Kidney (tissue), 14 donors: Measurements from ENCODE around the gene DYNC1LI2. TPM values are rescaled to one million over a fixed set of nuclear protein-coding genes. Genes with fewer than 3 reads are reported as not detected.

Experiments
- DNase-seq, 5 donors: peaks; one replicate each; pipeline ENCODE4 v3.0.0-alpha.2; 2013 to 2020
- FAIRE-seq: peaks from 2 replicates; lab custom pipeline; 2012; peaks lifted over from hg19 to GRCh38; lab: Jason Lieb, UNC
- H3K27ac ChIP-seq, 2 donors: one replicate each; pipeline ENCODE4 v1.7.0; 2013; ENCODE audit warnings: low read depth in 2 of 2, low read length in 2 of 2, inconsistent platforms in 1 of 2
- H3K27me3 ChIP-seq: one replicate; pipeline ENCODE4 v1.7.1; 2013; ENCODE audit warnings: low read length, inconsistent platforms; ENCODE audit not compliant: control insufficient read depth, insufficient read depth
- H3K36me3 ChIP-seq, 3 donors: one replicate each; pipeline versions ENCODE4 v1.7.0 to v1.7.1; 2013; ENCODE audit warnings: low read length in 3 of 3, control low read depth in 1 of 3, inconsistent platforms in 1 of 3; ENCODE audit not compliant: insufficient read depth in 3 of 3, control insufficient read depth in 2 of 3
- H3K4me1 ChIP-seq, 3 donors: one replicate each; pipeline versions ENCODE4 v1.7.0 to v1.7.1; 2013; ENCODE audit warnings: low read length in 3 of 3, inconsistent platforms in 1 of 3, low read depth in 1 of 3; ENCODE audit not compliant: control insufficient read depth in 2 of 3, insufficient read depth in 2 of 3
- H3K4me3 ChIP-seq, 3 donors: one replicate each; pipeline versions ENCODE4 v1.7.0 to v1.8.1; 2013; ENCODE audit warnings: low read length in 3 of 3, control low read depth in 1 of 3, inconsistent platforms in 1 of 3
- H3K9ac ChIP-seq, 3 donors: one replicate each; pipeline versions ENCODE4 v1.7.0 to v1.7.1; 2013; ENCODE audit warnings: low read length in 3 of 3, control low read depth in 1 of 3, inconsistent platforms in 1 of 3
- H3K9me3 ChIP-seq, 3 donors: one replicate each; pipeline versions ENCODE4 v1.7.0 to v1.7.1; 2013; ENCODE audit warnings: low read length in 3 of 3, control low read depth in 1 of 3, inconsistent platforms in 1 of 3; ENCODE audit not compliant: control insufficient read depth in 2 of 3, insufficient read depth in 1 of 3
- CTCF ChIP-seq: IDR thresholded peaks from 3 replicates; pipeline ENCODE4 v1.5.1; 2012; ENCODE audit warnings: mild to moderate bottlenecking, moderate library complexity, borderline replicate concordance; ENCODE audit not compliant: insufficient read depth; ENCODE audit errors: extremely low read depth
- intact Hi-C: fragments of 100-400 bp; cut with DNase I; formaldehyde crosslinking; loops from one replicate; pipeline ENCODE4 v1.11.1; 2022
- polyA plus RNA-seq: library from polyadenylated mRNA; stranded (reverse); fragments of 350-450 nt; fragmentation: Illumina TruSeq; extraction: RNeasy Lipid Tissue Mini Kit (QIAGEN cat#74804); gene quantifications from one replicate; pipeline ENCODE4 v1.2.3, GENCODE V29; 2014; ENCODE audit warnings: low read depth, low replicate concordance; ENCODE audit not compliant: insufficient read depth
- total RNA-seq: library from RNA; stranded (reverse); fragmentation: NEBNext Ultra II Directional; extraction: Animal tissue kit (Norgen Biotek cat#: 25700); gene quantifications from one replicate; pipeline ENCODE4 v1.2.1, GENCODE V29; 2021
- donor health status: control.
- donor health status: control.
- donor health status: control.
- donor health status: control.
- donor health status: control.
- donor health status: DM: yes; HTN: yes; CAD: no.
- donor health status: Normal renal cell carcinoma (clear cell type).

DYNC1LI2 gene
- total and polyA plus RNA-seq, 2 donors from 2014 or later, result 32.0 to 119 TPM

GRCh38 chr16:66676599-66676998, 74.8 kb downstream of the DYNC1LI2 start:
- H3K27me3 ChIP-seq, result no peaks in the 10 kb centered on the region
- FAIRE-seq, result no peak
- peaks cover 0 to 16% (median 3%) of the 10 kb centered on the region in 3 donors for H3K4me1 ChIP-seq
- DNase-seq, result no peak
- no peak overlapping the region for H3K27ac ChIP-seq
- intact Hi-C loops, result no loop called here
- H3K9me3 ChIP-seq, result no peaks in the 10 kb centered on the region
- no peaks in the 10 kb centered on the region for H3K36me3 ChIP-seq
- TF ChIP-seq CTCF, result no peak
- H3K4me3 ChIP-seq, result no peak overlapping the region
- no peak overlapping the region for H3K9ac ChIP-seq

- H3K4me1 ChIP-seq, result peaks cover 0 to 16% (median 3%) of the 10 kb centered on the region in 3 donors
- no peak for TF ChIP-seq CTCF
- no peak for FAIRE-seq
Measured at GRCh38 chr16:66673691-66674090, 77.7 kb downstream of the DYNC1LI2 start.

More at GRCh38 chr16:66673691-66674090, 77.7 kb downstream of the DYNC1LI2 start:
- H3K27me3 ChIP-seq, result no peaks in the 10 kb centered on the region
- H3K9ac ChIP-seq, result no peak overlapping the region
- DNase-seq, result no peak
- no peak overlapping the region for H3K27ac ChIP-seq
- no peaks in the 10 kb centered on the region for H3K36me3 ChIP-seq
- H3K9me3 ChIP-seq, result no peaks in the 10 kb centered on the region
- H3K4me3 ChIP-seq, result no peak overlapping the region
- intact Hi-C loops, result no loop called here

Other genes with a start within 250 kb of the DYNC1LI2 start
- gene TK2, start 201.5 kb downstream of the DYNC1LI2 start, total RNA-seq, result 44.2 TPM
- gene TK2, start 201.5 kb downstream of the DYNC1LI2 start, polyA plus RNA-seq, result 31.0 TPM
- 42.4 TPM for gene CKLF, start 199.0 kb downstream of the DYNC1LI2 start, total RNA-seq
- 28.7 TPM for gene CKLF, start 199.0 kb downstream of the DYNC1LI2 start, polyA plus RNA-seq
- 4.6 TPM for gene CMTM1, start 185.2 kb downstream of the DYNC1LI2 start, total RNA-seq
- not detected for gene CMTM1, start 185.2 kb downstream of the DYNC1LI2 start, polyA plus RNA-seq
- gene CMTM2, start 172.1 kb downstream of the DYNC1LI2 start, total RNA-seq, result 0.25 TPM
- gene CMTM2, start 172.1 kb downstream of the DYNC1LI2 start, polyA plus RNA-seq, result not detected
- 22.9 TPM for gene CMTM3, start 146.9 kb downstream of the DYNC1LI2 start, total RNA-seq
- gene CMTM3, start 146.9 kb downstream of the DYNC1LI2 start, polyA plus RNA-seq, result 13.8 TPM
- 82.2 TPM for gene CMTM4, start 54.9 kb downstream of the DYNC1LI2 start, total RNA-seq
- 43.2 TPM for gene CMTM4, start 54.9 kb downstream of the DYNC1LI2 start, polyA plus RNA-seq
- gene TERB1, start 50.0 kb upstream of the DYNC1LI2 start, total RNA-seq, result 0.19 TPM
- not detected for gene TERB1, start 50.0 kb upstream of the DYNC1LI2 start, polyA plus RNA-seq
- gene NAE1, start 79.4 kb upstream of the DYNC1LI2 start, total RNA-seq, result 45.6 TPM
- 37.5 TPM for gene NAE1, start 79.4 kb upstream of the DYNC1LI2 start, polyA plus RNA-seq
- not detected for gene CA7, start 92.8 kb upstream of the DYNC1LI2 start, total RNA-seq
- gene CA7, start 92.8 kb upstream of the DYNC1LI2 start, polyA plus RNA-seq, result not detected
- gene PDP2, start 128.9 kb upstream of the DYNC1LI2 start, total RNA-seq, result 9.2 TPM
- 5.1 TPM for gene PDP2, start 128.9 kb upstream of the DYNC1LI2 start, polyA plus RNA-seq
- gene CDH16, start 167.3 kb upstream of the DYNC1LI2 start, total RNA-seq, result 1,188 TPM
- gene CDH16, start 167.3 kb upstream of the DYNC1LI2 start, polyA plus RNA-seq, result 1,180 TPM
- gene RRAD, start 173.9 kb upstream of the DYNC1LI2 start, total RNA-seq, result 90.9 TPM
- 14.3 TPM for gene RRAD, start 173.9 kb upstream of the DYNC1LI2 start, polyA plus RNA-seq
- 71.2 TPM for gene CIAO2B, start 182.8 kb upstream of the DYNC1LI2 start, total RNA-seq
- 284 TPM for gene CIAO2B, start 182.8 kb upstream of the DYNC1LI2 start, polyA plus RNA-seq
- gene CES2, start 183.9 kb upstream of the DYNC1LI2 start, total RNA-seq, result 72.1 TPM
- 76.9 TPM for gene CES2, start 183.9 kb upstream of the DYNC1LI2 start, polyA plus RNA-seq
- 2.1 TPM for gene CES3, start 209.7 kb upstream of the DYNC1LI2 start, total RNA-seq
- 7.8 TPM for gene CES3, start 209.7 kb upstream of the DYNC1LI2 start, polyA plus RNA-seq
- gene CES4A, start 237.0 kb upstream of the DYNC1LI2 start, total RNA-seq, result 31.7 TPM
- 14.9 TPM for gene CES4A, start 237.0 kb upstream of the DYNC1LI2 start, polyA plus RNA-seq